HepG2 (cell line): ENCODE data around the gene ASAP2. TPM values are rescaled to one million over a fixed set of nuclear protein-coding genes. Genes with fewer than 3 reads are reported as not detected.

Experiments
- ATAC-seq: fragments of 200-7000 bp; cut with Tn5 transposase; 3 replicates; pipeline ENCODE4 v1.9.1; 2020; ENCODE audit warnings: mild to moderate bottlenecking, moderate library complexity
- BruUV-seq: library from RNA; stranded (reverse); fragments of 400-500 nt; replicated peaks from 2 replicates; lab custom pipeline; 2021; lab: Mats Ljungman, UMichigan
- CTCF ChIA-PET: fragments of 300-600 bp; formaldehyde crosslinking; extraction: SDS; loops from one replicate; lab custom pipeline; 2021; ENCODE audit warnings: low total read pairs, inconsistent platforms, low intra/inter-chr PET ratio; lab: Yijun Ruan, JAX
- POLR2A ChIA-PET: fragments of 350-600 bp; sonication (Branson Sonifier 250); formaldehyde crosslinking; loops from one replicate; lab custom pipeline; 2020; ENCODE audit warnings: antibody characterized with exemption, inconsistent platforms; lab: Yijun Ruan, JAX
- DNase-seq: peaks from one replicate; pipeline ENCODE4 v3.0.0-alpha.2; 2015; ENCODE audit warnings: low spot score
- FAIRE-seq: peaks from 3 replicates; lab custom pipeline; 2011; peaks lifted over from hg19 to GRCh38; lab: Jason Lieb, UNC
- H2AFZ ChIP-seq: one replicate; pipeline ENCODE4 v1.6.1; 2011; ENCODE audit warnings: low read length, inconsistent platforms
- H3K27ac ChIP-seq: fragments of 300-600 bp; 3 replicates; pipeline ENCODE4 v1.8.0; 2011; ENCODE audit warnings: mixed run types, mild to moderate bottlenecking, mixed read lengths, low read length, inconsistent platforms; ENCODE audit not compliant: insufficient read depth; ENCODE audit errors: extremely low read length
- H3K27me3 ChIP-seq, 2 experiments: fragments of 200-600 bp in 1 of 2; 2 replicates in 1 of 2; 3 replicates in 1 of 2; pipeline versions ENCODE4 v1.6.0 to v1.8.0; 2011; ENCODE audit warnings: low read length in 2 of 2, mild to moderate bottlenecking in 2 of 2, moderate library complexity in 2 of 2, inconsistent platforms in 1 of 2; ENCODE audit not compliant: insufficient read depth in 2 of 2, control insufficient read depth in 1 of 2
- H3K36me3 ChIP-seq, 2 experiments: fragments of 200-600 bp in 1 of 2; replicated peaks in 1 of 2; 2 replicates in 1 of 2; 3 replicates in 1 of 2; pipeline versions ENCODE4 v1.5.1 to v1.8.0; 2011; ENCODE audit warnings: low read length in 2 of 2, inconsistent platforms in 1 of 2; ENCODE audit not compliant: insufficient read depth in 2 of 2, control insufficient read depth in 1 of 2
- H3K4me1 ChIP-seq: 2 replicates; pipeline ENCODE4 v1.5.1; 2012; ENCODE audit warnings: low read length, inconsistent platforms; ENCODE audit not compliant: insufficient read depth
- H3K4me2 ChIP-seq: 2 replicates; pipeline ENCODE4 v1.6.0; 2011; ENCODE audit warnings: low read depth, low read length, inconsistent platforms
- H3K4me3 ChIP-seq, 3 experiments: fragments of 200-600 bp in 1 of 3; sonication (generic), shearing (Covaris generic) in 1 of 3; replicated peaks in 1 of 3; 2 replicates each; pipeline ENCODE4 v1.5.1; 2011 to 2016; ENCODE audit warnings: low read length in 3 of 3, inconsistent platforms in 2 of 3, low read depth in 2 of 3, mild to moderate bottlenecking in 2 of 3, control low read depth in 1 of 3, mixed read lengths in 1 of 3; ENCODE audit not compliant: insufficient read depth in 1 of 3
- H3K79me2 ChIP-seq: one replicate; pipeline ENCODE4 v1.6.1; 2011; ENCODE audit warnings: low read length, inconsistent platforms; ENCODE audit not compliant: insufficient read depth
- H3K9ac ChIP-seq: 2 replicates; pipeline ENCODE4 v1.6.0; 2011; ENCODE audit warnings: mild to moderate bottlenecking, low read depth, low read length, inconsistent platforms; ENCODE audit not compliant: insufficient read depth
- H3K9me3 ChIP-seq: 2 replicates; pipeline ENCODE4 v1.5.1; 2012; ENCODE audit warnings: mild to moderate bottlenecking, low read length
- H4K20me1 ChIP-seq: 2 replicates; pipeline ENCODE4 v1.6.0; 2011; ENCODE audit warnings: inconsistent platforms, mild to moderate bottlenecking, low read length, moderate library complexity; ENCODE audit not compliant: insufficient read depth
- HNF4G ChIP-seq, 2 experiments: sonication (generic) in 1 of 2; formaldehyde crosslinking in 1 of 2; IDR thresholded peaks; 2 replicates each; pipeline versions ENCODE4 v1.4.0 to v1.6.1; 2011 to 2020; ENCODE audit warnings: borderline replicate concordance in 2 of 2, low read depth in 2 of 2, mild to moderate bottlenecking in 2 of 2, low read length in 1 of 2, missing genetic modification reagents in 1 of 2, moderate library complexity in 1 of 2
- KAT8 ChIP-seq: IDR thresholded peaks from 2 replicates; pipeline ENCODE4 v1.6.1; 2016; ENCODE audit warnings: missing genetic modification reagents, missing compliant biosample characterization
- MBD4 ChIP-seq: IDR thresholded peaks from 2 replicates; pipeline ENCODE4 v1.6.1; 2012; ENCODE audit warnings: low read length, inconsistent platforms, borderline replicate concordance
- NFYB ChIP-seq: sonication (generic); formaldehyde crosslinking; IDR thresholded peaks from 2 replicates; pipeline ENCODE4 v1.4.0; 2020; ENCODE audit warnings: missing genetic modification reagents
- SMYD3 ChIP-seq: sonication (generic); formaldehyde crosslinking; IDR thresholded peaks from 2 replicates; pipeline ENCODE4 v1.8.1; 2023; ENCODE audit warnings: mild to moderate bottlenecking, missing genetic modification reagents
- TCF12 ChIP-seq, 2 experiments: fragments of 450-650 bp in 1 of 2; sonication (generic) in 1 of 2; formaldehyde crosslinking in 1 of 2; IDR thresholded peaks; 2 replicates each; pipeline versions ENCODE4 v1.6.1 to v1.8.0; 2017 to 2022; ENCODE audit warnings: antibody characterized with exemption in 1 of 2, mild to moderate bottlenecking in 1 of 2, missing genetic modification reagents in 1 of 2, moderate library complexity in 1 of 2
- ZFX ChIP-seq: sonication (generic); formaldehyde crosslinking; IDR thresholded peaks from 2 replicates; pipeline ENCODE4 v1.4.0; 2020; ENCODE audit warnings: mild to moderate bottlenecking, low read depth, missing genetic modification reagents, moderate library complexity
- ZNF296 ChIP-seq: sonication (generic); formaldehyde crosslinking; conservative IDR thresholded peaks from 2 replicates; pipeline ENCODE4 v1.5.0; 2020; ENCODE audit warnings: mild to moderate bottlenecking, missing genetic modification reagents
- ZNF546 ChIP-seq: sonication (generic); formaldehyde crosslinking; conservative IDR thresholded peaks from 2 replicates; pipeline ENCODE4 v1.8.1; 2023; ENCODE audit warnings: mild to moderate bottlenecking, missing genetic modification reagents
- ZNF674 ChIP-seq: sonication (generic); formaldehyde crosslinking; IDR thresholded peaks from 2 replicates; pipeline ENCODE4 v1.5.0; 2020; ENCODE audit warnings: low read depth, mild to moderate bottlenecking, missing genetic modification reagents
- ZNF776 ChIP-seq: sonication (generic); formaldehyde crosslinking; IDR thresholded peaks from 2 replicates; pipeline ENCODE4 v1.4.0; 2020; ENCODE audit warnings: mild to moderate bottlenecking, missing genetic modification reagents
- ZNF878 ChIP-seq: sonication (generic); formaldehyde crosslinking; IDR thresholded peaks from 2 replicates; pipeline ENCODE4 v1.8.1; 2023; ENCODE audit warnings: mild to moderate bottlenecking, missing genetic modification reagents, moderate library complexity
- WGBS: methylation state at CpG from one replicate; pipeline ENCODE4 v1.1.6; 2017; ENCODE audit warnings: low lambda C conversion rate; 5-methylcytosine and 5-hydroxymethylcytosine counted together
- in situ Hi-C: cut with HindIII; loops from 2 replicates; pipeline ENCODE4 v1.10.0; 2017; ENCODE audit warnings: low pct_unique_long_range_greater_than_20kb; ENCODE audit not compliant: extremely low pct_ligation_motif_present
- intact Hi-C: fragments of 100-400 bp; cut with micrococcal nuclease; formaldehyde crosslinking; loops from one replicate; pipeline ENCODE4 v1.10.0; 2022; ENCODE audit not compliant: unreplicated experiment
- polyA plus RNA-seq, 8 experiments: library from polyadenylated mRNA; depleted of rRNA in 3 of 8; stranded (reverse) in 7 of 8; unstranded in 1 of 8; fragments of >200 nt; fragmentation: Illumina TruSeq in 4 of 8; extraction: Trizol in 4 of 8; gene quantifications; 2 replicates each; pipeline versions ENCODE4 v1.2.1 to v1.2.3, GENCODE V29; 2011 to 2016; ENCODE audit warnings: low read depth in 4 of 8, missing spikeins in 1 of 8, mixed read lengths in 1 of 8; ENCODE audit not compliant: insufficient read depth in 1 of 8
- total RNA-seq, 5 experiments: library from RNA; depleted of rRNA; stranded (reverse); fragments of >200 nt; fragmentation: Illumina TruSeq; extraction: Trizol; gene quantifications; 2 replicates each; pipeline ENCODE4 v1.2.3, GENCODE V29; 2016; ENCODE audit warnings: low read depth in 1 of 5
- TF ChIP-seq, protein P1 (sequence below): sonication (generic); formaldehyde crosslinking; IDR thresholded peaks from 2 replicates; pipeline ENCODE4 v1.4.0; 2020; ENCODE audit warnings: missing genetic modification reagents, borderline replicate concordance
- TF ChIP-seq, protein P2 (sequence below): IDR thresholded peaks from 2 replicates; pipeline ENCODE4 v1.6.1; 2016; ENCODE audit warnings: missing biosample characterization, missing genetic modification reagents, low read depth
- TF ChIP-seq, protein P3 (sequence below): sonication (generic); formaldehyde crosslinking; IDR thresholded peaks from 2 replicates; pipeline ENCODE4; 2020; ENCODE audit warnings: missing genetic modification reagents, mild to moderate bottlenecking, borderline replicate concordance

ASAP2 gene
- total and polyA plus RNA-seq, 2 of the 13 experiments (the other 11 are each of a cell fraction or from before 2014, with no cell fraction given), result 7.3 to 22.3 TPM

DNA sequence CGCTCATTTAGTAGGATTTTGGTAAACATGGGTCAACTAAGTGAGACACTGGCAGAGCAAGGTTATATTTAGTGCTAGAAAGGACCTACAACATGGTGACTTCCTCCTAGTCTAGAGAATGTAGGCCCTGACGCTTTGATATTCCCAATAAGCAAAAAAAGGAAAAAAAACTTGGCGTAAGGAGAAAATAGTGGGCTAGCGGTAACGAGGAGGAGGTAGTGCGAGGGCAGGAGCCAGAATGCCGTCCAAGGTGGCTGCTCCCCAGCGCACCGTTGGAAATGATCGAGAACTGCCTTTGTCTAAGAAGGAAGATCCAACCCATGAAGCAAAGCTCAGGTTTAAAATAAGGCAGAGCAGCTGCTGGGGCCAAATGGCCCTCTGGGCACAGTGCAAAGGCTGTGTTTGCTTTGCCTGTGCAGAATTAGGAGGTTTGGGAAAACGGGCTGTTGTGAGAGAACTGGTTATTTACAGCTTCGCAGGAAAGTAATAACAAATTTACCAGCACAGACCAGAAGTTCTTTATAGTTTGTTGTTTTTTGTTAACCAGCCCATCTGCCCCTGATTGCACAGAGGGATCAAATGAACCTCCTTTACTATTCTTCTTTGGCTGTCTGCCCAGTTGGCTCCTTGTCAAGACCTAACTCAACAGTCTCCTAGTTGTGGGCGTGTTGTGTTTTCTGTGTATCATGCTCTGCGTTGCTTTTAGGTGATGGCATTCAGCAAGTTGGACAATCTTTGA is 130.1 kb downstream of the ASAP2 start:
- no peaks in the 10 kb centered on the region for H3K27me3 ChIP-seq
- H3K4me2 ChIP-seq, result peak overlapping the region; percentile 92
- peak overlapping the region; percentile 94 for H3K27ac ChIP-seq
- in situ Hi-C loops, result loop anchor here (10.0 kb wide), 2 partner anchors 132 to 192 kb away; partner anchors contain the start of gene ASAP2
- WGBS, result 3% methylated on average over 14 of the region's 14 CpGs
- CTCF ChIA-PET, result no interaction called here
- POLR2A ChIA-PET, result interaction anchor here (0.6 to 2.6 kb wide), 18 partner anchors 9 to 656 kb away, joined by 3 to 24 read pairs (median 6); partner anchors contain the start of genes CPSF3, ITGB1BP1 and YWHAQ
- TSS peak; percentile 99 for BruUV-seq
- H3K36me3 ChIP-seq, result peaks cover 0 to 3% of the 10 kb centered on the region in 2 experiments; a peak in 3 of 5 replicates
- peak overlapping the region; percentile 45 to 67 (median 49) for H3K4me3 ChIP-seq
- peak; percentile 93 for DNase-seq
- no peaks in the 10 kb centered on the region for H3K79me2 ChIP-seq
- FAIRE-seq, result no peak
- peak overlapping the region; percentile 78 for H3K9ac ChIP-seq
- H3K4me1 ChIP-seq, result peaks cover 80% of the 10 kb centered on the region
- H4K20me1 ChIP-seq, result no peaks in the 10 kb centered on the region
- peak; percentile 88 for ATAC-seq
- H3K9me3 ChIP-seq, result no peaks in the 10 kb centered on the region
- no peak overlapping the region for H2AFZ ChIP-seq
- intact Hi-C loops, result loop anchor here (5.0 kb wide), 1 partner anchor 51 kb away; no protein-coding TSS in a partner anchor
- peak; percentile 73 for TF ChIP-seq ZFX (CRISPR knock-in tag)
- TF ChIP-seq, protein P1, sequence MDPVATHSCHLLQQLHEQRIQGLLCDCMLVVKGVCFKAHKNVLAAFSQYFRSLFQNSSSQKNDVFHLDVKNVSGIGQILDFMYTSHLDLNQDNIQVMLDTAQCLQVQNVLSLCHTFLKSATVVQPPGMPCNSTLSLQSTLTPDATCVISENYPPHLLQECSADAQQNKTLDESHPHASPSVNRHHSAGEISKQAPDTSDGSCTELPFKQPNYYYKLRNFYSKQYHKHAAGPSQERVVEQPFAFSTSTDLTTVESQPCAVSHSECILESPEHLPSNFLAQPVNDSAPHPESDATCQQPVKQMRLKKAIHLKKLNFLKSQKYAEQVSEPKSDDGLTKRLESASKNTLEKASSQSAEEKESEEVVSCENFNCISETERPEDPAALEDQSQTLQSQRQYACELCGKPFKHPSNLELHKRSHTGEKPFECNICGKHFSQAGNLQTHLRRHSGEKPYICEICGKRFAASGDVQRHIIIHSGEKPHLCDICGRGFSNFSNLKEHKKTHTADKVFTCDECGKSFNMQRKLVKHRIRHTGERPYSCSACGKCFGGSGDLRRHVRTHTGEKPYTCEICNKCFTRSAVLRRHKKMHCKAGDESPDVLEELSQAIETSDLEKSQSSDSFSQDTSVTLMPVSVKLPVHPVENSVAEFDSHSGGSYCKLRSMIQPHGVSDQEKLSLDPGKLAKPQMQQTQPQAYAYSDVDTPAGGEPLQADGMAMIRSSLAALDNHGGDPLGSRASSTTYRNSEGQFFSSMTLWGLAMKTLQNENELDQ, result no peak
- no peak for TF ChIP-seq NFYB
- no peak for TF ChIP-seq ZNF674 (CRISPR knock-in tag)
- peak; percentile 98 for TF ChIP-seq HNF4G (IDR thresholded peaks at IDR 0.05; ENCODE audit: borderline replicate concordance, low read depth, low read length)
- peak; percentile 88 for TF ChIP-seq HNF4G (CRISPR knock-in tag; IDR thresholded peaks at IDR 0.05; ENCODE audit: borderline replicate concordance, low read depth)
- no peak for TF ChIP-seq ZNF776
- TF ChIP-seq, protein P2, sequence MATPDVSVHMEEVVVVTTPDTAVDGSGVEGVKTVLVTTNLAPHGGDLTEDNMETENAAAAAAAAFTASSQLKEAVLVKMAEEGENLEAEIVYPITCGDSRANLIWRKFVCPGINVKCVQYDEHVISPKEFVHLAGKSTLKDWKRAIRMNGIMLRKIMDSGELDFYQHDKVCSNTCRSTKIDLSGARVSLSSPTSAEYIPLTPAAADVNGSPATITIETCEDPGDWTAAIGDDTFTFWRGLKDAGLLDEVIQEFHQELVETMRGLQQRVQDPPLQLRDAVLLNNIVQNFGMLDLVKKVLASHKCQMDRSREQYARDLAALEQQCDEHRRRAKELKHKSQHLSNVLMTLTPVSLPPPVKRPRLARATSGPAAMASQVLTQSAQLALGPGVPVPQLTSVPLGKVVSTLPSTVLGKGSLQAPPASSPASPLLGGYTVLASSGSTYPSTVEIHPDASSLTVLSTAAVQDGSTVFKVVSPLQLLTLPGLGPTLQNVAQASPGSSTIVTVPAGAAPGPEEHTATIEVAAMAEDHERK, result no peak
- no peak for TF ChIP-seq ZNF296 (CRISPR knock-in tag)
- TF ChIP-seq SMYD3 (CRISPR knock-in tag), result peak; percentile 45; the same call in 1 of the 2 replicates
- TF ChIP-seq MBD4, result peak; percentile 86; the same call in 1 of the 2 replicates
- 0 out of 2 replicates have a peak, but pooled peaks have one; percentile 18 for TF ChIP-seq ZNF878 (CRISPR knock-in tag)
- TF ChIP-seq ZNF546, result 0 out of 2 replicates have a peak, but pooled peaks have one; percentile 72
- TF ChIP-seq, protein P3, sequence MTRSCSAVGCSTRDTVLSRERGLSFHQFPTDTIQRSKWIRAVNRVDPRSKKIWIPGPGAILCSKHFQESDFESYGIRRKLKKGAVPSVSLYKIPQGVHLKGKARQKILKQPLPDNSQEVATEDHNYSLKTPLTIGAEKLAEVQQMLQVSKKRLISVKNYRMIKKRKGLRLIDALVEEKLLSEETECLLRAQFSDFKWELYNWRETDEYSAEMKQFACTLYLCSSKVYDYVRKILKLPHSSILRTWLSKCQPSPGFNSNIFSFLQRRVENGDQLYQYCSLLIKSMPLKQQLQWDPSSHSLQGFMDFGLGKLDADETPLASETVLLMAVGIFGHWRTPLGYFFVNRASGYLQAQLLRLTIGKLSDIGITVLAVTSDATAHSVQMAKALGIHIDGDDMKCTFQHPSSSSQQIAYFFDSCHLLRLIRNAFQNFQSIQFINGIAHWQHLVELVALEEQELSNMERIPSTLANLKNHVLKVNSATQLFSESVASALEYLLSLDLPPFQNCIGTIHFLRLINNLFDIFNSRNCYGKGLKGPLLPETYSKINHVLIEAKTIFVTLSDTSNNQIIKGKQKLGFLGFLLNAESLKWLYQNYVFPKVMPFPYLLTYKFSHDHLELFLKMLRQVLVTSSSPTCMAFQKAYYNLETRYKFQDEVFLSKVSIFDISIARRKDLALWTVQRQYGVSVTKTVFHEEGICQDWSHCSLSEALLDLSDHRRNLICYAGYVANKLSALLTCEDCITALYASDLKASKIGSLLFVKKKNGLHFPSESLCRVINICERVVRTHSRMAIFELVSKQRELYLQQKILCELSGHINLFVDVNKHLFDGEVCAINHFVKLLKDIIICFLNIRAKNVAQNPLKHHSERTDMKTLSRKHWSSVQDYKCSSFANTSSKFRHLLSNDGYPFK (CRISPR knock-in tag), result no peak
- no peak for TF ChIP-seq TCF12 (IDR thresholded peaks at IDR 0.05)
- TF ChIP-seq TCF12 (CRISPR knock-in tag; IDR thresholded peaks at IDR 0.05), result peak; percentile 73
- no peak; the same call in none of the 2 replicates for TF ChIP-seq KAT8 (CRISPR knock-in tag)
